ENCODE measurements around the gene PSMG2.
"Not testable (repeated sequence)": the region's sequence is repeated elsewhere in the genome, so short reads cannot be mapped to it uniquely, and the experiment has no call there.

Gene PSMG2

DNA sequence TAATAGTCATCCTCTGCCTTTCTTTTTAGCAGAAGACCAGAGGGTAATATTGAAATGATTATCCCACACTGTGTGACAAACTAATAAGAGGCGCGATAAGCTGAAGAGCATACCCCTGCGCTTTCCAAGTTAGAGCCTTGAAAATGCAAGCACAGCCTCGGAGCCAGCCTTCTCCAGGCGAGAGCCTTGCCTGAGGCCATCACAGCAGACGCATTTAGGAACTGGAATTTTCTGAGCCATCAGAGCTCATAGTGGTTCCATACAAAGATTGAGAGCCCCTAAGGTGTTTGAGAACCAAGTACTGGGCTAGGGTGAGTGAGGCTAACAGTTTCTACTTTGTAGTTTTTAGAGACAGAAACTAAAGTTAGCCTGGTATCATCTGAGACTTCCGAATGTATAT is 19.9 kb downstream of the PSMG2 start:
- DNase-seq (ENCODE audit: low read depth) = no peak

DNA sequence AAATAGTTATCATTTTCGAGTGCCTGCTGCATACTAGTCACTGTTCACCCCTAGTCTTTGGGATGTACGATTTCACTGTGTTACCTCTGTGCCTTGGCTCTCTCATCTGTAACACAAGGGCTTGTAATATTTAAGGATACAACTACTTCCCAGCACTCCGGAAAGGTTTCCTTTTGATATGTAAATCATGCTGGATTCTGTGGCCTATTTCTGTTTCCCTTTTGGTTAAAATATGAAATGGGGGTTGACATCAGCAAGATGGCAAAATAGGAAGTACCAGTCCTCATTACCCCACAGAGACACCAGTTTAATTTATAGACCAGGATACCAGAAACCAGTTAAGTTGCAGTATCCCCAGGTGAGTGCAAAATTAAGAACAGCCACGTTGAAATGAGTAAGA is 23.5 kb downstream of the PSMG2 start:
- no peak for DNase-seq (ENCODE audit: low read depth)

DNA sequence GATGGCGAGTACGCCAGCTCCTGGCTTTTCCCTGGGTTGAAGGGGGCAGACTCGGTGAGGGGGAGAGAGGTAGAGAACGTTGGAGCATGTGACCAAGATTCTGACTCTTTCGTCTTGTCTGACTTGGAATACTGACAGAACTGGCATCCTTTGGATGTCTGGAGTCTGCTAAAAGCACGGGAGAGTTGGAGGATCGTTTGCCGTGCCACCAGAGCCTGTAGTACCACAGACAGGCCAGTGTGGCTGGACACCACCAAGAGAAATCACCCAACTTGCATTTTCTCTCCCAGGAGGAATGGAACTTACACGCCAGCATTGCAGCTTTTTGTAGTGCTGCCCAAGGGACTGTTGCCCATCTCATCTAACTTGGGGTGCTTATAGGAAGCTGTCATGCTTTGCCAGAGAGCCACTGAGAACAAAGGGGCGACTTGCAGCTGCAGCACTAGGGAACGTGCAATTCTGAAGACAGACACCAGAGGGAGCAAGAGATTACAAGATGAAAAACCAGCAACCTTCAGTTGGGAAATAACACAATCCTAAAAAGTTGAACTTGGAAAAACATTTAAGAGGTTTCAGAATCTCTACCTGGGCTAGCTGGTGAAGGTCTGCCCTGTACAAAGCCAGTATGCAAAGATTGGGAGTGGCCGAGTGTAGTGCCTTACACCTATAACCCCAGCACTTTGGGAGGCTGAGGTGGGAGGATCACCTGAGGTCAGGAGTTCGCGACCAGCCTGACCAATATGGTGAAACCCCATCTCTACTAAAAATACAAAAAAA is 24.1 kb downstream of the PSMG2 start:
- peak; percentile 52 for DNase-seq (ENCODE audit: low read depth)

DNA sequence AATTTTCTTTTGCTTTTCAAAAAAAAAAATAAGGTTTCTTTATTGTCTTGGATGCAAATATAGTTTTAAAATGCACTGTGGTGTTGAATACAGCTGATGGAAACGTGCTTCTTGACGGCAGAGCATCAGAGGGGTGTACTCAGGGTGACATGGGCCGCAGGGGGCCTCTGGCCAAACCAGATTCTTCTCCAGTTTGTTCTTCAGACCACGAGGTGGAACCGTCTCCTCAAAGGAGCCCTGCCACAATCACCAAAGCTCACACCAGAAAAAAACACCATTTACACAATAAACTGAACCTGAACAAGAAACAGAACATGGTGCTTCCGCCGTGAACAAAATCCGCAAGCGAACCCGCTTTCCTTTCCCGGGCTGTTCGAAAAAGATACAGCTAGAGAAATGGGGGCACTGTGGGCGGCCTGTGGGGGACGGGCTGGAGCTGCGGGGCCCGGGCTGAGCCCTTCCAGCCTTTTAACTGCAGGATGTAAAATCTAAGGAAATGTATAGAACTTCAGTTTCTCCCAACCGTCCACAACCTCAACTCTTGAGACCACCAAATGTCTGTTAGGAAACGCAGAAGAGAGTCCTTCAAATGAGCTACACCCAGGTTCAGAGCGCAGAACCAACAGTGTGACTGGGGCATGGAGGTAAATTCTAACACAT is 34.5 kb downstream of the PSMG2 start:
- no peak for DNase-seq (ENCODE audit: low read depth)

DNA sequence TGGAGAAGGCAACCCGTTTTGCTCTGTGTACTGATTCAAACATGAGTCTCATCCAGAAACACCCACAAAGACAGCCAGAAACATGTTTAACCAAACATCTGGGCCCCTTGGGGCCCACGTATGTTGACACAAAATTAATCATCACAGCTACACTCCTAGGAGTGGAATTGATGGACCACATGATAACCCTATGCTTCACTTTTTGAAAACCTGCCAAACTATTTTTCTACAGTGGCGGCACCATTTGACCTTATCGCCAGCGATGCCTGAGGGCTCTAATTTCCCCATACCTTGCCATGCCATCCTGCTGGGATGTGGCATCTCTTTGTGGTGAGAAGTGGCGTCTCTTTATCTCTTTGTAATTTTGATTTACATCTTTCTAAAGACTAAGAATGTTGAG is 38.5 kb downstream of the PSMG2 start:
- DNase-seq (ENCODE audit: low read depth) = peak; percentile 42

DNA sequence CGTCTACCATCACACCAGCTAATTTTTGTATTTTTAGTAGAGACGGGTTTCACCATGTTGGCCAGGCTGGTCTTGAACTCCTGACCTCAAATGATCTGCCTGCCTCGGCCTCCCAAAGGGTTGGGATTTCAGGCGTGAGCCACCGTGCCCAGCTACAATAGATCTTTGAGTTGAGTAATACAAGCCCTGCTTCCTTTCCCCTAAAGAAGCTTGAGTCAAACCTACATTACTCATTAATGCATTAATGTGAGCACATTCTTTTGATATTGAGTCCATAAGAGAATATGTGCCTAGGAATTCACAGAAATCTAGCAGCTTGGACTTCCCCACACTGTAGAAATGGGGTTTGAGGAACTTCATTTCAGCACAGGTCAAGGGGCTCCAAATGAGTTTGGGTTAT is 39.6 kb downstream of the PSMG2 start:
- DNase-seq (ENCODE audit: low read depth) = peak; percentile 64

DNA sequence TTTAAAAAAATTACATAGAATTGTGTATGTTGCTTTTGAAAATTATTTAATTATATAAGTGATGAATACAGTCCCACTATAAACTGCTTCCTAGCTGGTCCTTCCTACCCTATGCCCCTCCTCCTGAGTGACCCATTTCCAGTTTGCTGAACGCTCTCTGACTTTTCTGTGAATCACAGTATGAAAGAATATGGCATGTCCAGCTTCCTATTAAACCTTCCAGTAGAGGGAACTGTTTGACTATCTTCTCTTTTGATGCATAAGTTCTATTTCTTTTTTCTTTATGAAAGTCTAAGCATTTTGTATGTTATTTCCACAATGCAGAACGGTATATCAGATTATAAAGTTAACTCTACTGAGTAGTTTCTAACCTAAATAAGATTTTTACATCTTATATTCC is 41.3 kb downstream of the PSMG2 start:
- DNase-seq (ENCODE audit: low read depth) = peak; percentile 44

DNA sequence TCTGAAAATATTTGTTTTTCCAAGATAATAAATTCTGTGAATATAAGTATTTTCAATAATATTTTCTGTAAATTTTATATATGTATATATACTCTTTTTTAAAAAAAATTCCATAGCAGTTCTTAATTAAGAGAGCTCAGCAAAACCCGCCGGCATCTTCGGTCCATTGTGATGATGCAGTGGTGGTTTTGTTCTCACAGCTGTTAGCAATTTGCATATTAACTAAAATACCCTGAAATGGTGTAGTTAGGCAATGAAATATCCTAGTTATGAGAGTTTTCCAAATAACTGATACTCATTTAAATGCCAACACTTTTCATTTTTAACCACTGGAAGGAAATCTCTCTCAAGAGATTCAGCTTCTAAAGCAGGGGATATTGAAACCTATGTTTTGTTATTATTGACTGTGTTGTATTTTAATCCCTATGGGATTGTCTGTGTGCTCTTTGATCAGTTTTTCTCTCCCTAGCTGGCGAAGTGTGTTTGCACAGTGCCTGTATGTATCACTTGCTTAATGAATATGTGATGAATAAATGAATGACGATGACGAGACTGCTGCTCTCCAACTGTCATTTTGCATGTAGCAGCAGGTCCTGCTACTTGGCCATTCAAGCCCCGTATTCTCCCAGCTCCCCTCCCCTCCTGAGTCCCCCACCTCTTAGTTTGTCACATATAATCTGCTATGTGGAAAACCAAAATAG is 42.4 kb downstream of the PSMG2 start:
- no peak for DNase-seq (ENCODE audit: low read depth)

DNA sequence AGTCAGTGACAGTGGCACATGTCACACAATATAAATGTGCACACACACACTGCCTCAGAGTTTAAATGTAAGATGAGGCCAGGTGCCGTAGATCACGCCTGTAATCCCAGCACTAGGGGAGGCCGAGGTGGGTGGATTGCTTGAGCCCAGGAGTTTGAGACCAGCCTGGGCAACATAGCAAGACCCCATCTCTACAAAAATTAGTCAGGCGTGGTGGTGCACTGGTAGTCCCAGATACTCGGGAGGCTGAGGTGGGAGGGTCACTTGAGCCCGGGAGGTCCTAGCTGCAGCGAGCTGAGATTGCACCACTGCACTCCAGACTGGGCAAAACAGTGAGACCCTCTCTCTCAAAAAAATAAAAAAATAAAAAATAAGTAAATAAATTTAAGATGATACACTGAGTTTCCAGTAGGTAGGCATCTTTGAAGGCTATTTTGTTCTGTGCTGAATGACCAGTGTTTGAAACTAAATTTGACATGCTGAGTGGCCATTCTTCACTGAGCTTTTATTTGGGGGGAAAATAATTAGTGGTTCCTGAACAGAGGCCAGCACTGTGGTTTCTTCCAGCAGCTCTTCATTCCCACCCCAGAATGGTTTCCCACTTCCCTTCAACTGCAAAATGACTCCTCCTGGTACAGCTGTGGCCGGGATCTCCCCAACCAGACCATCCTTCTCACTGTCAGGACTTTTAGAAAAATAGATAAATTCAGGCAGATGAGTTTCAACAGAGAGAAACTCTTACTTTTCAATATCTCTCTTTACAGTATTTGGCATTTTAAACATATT is 44.9 kb downstream of the PSMG2 start:
- no peak for DNase-seq (ENCODE audit: low read depth)

DNA sequence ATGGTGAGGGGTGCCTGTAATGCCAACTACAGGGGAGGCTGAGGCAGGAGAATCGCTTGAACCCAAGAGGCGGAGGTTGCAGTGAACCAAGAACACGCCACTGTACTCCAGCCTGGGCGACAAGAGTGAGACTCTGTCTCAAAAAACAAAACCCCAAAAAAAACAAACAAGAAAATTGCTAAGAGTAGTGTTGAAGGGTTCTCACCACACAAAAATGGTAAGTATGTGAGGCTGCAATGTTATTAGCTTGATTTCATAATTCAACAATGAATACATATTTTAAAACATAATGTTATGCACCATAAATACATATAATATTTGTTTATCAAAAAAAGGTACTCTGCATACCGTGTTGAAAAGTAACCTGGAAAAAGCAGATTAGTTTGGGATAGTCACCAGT is 45.8 kb downstream of the PSMG2 start:
- no peak for DNase-seq (ENCODE audit: low read depth)

DNA sequence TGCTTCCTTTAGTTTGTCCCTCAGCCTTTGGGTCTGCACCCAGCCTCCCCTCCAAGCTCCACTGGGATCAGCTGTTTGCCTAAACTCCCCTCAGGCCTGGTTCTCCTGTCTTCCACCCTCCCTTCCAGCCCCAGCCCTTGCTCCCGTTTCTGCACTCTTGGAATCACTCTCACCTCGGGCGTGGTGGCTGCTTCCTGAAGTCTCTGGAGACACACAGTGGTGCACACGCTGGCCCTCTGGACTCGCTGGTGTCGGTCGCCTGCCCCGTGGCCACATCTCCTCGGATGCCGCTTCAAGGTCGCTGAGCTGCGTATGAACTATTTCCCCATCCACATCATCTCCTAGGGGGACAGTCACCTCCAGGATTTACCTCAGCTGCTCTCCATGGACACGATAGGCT is 46.3 kb downstream of the PSMG2 start:
- no peak for DNase-seq (ENCODE audit: low read depth)

DNA sequence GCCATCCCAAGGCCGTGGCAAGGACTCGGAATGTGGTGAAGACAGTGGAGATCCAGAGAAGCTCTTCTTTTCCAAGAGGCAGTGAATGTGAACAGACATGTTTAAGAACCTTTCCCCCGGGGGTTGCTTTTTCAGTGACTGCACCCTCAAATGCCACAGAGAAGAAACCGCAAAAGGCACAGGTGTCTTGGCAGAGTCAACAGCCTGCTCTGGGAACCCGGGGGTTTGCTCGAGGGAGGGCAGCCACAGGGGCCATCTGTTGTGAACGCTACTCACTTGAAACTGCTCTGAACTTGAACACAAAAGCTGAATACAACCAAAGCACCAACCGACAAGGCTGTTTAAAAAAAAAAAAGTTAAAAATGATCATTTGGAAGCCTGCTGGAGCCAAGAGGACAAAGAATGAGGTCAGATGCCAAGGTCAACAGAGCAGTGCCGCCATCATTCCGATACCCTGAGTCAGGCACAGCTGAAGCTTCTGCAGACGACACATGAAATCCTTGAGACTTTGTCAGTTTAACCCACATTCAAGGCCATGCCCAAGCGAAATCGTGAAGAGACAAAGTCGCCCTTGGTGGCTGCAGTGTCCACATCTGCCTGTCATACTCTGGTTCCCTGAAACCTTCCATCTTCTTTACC is 47.4 kb downstream of the PSMG2 start:
- DNase-seq (ENCODE audit: low read depth) = no peak

DNA sequence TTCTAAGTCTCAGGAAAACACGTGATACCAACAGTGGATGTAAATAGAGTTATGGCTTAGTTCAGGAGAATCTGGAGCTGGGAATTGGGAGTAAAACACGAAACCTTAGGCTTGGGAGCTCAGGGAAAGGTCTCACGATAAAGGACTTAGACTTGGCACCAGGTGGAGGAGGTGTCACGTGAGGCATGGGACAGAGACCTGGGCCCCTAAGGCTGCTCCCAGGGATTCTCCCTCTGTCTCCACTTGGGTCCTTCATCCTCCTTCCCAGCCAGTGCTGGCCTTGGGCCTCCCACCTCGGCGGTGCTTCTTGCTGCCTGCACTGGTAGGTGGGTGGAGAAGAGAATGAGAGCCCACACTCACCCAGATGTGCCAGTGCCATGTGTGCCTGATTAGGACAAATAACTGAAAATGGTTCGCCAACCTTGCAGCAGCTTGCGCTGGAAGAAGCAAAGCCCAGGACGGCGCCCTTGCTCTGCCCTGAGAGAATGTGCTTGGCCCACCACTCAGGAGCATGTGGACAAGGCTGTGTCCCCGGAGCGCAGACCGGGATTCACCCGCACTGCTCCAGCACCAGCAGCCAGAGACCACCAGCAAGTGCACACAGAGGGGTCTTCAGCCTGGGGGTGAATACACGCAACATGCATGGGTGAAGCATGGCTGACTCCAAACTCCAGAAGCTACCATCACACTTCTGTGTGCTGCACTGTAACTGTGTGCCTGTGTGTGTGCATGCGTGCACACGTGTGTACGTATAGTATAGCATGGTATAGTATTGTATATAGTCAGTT is 48.1 kb downstream of the PSMG2 start:
- DNase-seq (ENCODE audit: low read depth) = no peak

DNA sequence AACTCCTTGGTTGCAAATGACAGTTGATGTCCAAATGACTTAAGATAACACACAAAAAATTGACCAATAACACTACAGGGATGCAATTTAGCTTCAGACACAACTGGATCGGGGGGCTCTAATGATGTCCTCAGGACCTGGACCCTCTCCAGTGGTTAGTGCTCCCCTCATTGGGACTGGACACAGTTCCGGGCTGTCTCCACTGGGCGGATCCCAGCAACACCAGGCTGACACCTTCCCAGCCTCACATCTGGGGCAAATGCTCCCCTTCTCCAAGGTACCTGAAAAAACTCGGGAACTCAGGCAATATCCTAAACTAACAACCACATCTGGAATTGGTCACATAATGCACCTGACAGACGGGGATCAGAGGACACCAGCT is 48.7 kb downstream of the PSMG2 start:
- no peak for DNase-seq (ENCODE audit: low read depth)

DNA sequence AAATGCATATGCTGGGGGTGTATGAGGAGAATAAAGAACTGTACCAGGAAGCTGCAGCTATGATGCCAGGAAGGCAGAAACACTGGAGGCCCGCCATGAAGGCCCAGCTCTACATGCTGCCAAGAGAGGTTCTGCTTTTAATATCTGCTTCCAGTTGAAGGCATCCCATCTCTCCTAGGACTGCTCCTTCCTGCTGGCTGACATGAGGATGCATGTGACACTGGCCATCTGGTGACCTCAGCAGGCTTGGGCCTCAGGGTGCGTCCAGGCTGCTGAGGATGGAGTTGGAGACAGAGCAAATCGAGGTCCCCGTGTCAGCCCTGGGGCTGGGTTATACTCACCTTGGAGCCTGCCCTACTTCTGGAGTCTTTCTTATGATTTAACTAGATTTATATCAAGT is 49.0 kb downstream of the PSMG2 start:
- no peak for DNase-seq (ENCODE audit: low read depth)

DNA sequence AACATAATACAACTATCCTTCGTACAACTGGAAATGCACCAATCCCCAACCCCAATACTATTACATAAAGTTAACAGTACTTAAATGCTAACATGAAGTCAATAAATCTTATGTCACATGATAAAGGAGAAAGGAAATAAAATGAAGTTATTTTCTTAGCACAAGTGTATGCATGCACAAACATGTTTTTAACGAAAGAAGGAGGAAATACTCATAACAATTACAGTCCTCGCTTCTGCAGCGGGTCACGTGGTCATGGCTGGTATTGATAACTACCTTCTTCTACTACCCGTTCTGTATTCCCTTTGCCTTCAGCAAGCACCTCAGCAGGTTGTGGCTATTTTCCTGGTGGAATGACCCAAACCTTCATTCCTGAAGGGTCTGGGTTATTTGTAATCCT is 51.7 kb downstream of the PSMG2 start:
- no peak for DNase-seq (ENCODE audit: low read depth)

DNA sequence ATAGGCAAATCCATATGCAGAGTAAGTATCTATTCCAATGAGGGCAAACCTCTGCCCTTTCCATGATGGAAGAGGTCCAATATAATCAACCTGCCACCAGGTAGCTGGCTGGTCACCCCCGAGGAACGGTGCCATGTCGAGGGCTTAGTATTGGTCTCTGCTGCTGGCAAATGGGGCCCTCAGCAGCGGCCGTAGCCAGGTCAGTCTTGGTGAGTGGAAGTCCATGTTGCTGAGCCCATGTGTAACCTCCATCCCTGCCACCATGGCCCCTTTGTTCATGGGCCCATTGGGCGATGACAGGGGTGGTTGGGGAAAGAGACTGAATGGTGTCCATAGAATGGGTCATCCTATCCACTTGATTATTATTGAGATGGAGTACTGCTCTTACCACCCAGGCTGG is 52.8 kb downstream of the PSMG2 start:
- not testable (repeated sequence) for DNase-seq (ENCODE audit: low read depth)

DNA sequence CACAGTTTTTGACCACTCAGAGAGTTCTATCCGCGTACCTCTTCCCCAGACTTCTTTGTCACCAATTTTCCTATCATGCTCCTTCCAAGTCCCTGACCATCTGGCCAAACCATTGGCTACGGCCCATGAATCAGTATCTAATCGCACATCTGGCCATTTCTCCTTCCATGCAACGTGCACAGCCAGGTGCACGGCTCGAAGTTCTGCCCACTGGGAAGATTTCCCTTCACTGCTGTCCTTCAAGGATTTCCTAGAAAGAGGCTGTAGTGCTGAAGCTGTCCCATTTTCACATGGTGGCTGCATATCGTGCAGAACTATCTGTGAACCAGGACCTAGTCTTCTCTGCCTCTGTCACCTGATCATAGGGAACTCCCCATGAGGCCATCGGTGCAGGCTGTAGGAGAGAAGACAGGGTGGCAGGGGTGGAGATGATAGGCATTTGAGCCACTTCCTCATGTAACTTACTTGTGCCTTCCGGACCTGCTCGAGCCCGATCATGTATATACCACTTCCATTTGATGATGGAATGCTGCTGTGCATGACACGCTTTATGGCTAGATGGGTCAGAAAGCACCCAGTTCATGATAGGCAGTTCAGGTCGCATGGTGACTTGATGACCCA is 53.9 kb downstream of the PSMG2 start:
- not testable (repeated sequence) for DNase-seq (ENCODE audit: low read depth)

DNA sequence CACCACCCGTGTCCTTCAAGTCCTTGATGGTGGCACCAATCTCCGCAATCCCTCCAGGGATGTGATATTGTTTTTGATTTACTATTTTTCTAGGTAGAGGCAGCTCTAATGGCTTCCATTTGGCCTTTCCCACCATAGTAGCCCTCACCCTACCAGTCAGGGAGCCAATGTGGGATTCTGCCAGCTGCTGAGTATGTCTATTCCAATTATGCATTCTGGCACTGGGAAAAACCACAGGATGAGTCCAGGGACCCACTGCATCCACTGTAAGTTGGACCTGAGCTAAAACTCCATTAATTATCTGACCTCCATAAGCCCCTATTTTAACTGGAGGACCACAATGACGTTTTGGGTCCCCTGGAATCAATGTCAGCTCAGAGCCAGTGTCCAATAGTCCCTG is 55.7 kb downstream of the PSMG2 start:
- DNase-seq (ENCODE audit: low read depth) = not testable (repeated sequence)

DNA sequence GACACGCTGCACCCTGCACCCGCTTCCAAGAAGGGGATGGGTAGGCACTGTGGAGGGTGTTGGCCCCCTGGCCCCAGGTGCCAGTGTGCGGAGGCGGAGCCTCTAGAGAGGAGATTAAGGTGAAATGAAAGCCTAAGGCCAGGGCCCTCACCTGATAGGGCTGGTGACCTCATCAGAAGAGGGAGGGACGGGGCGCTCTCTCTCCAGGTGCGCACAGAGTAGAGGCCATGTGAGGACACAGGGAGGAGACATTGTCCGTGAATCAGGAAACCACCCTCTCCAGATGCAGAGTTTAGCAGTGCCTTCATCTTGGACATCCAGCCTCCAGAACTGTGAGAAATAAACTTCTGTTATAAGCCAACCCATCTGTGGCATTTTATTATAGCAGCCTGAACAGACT is 62.3 kb downstream of the PSMG2 start:
- no peak for DNase-seq (ENCODE audit: low read depth)

DNA sequence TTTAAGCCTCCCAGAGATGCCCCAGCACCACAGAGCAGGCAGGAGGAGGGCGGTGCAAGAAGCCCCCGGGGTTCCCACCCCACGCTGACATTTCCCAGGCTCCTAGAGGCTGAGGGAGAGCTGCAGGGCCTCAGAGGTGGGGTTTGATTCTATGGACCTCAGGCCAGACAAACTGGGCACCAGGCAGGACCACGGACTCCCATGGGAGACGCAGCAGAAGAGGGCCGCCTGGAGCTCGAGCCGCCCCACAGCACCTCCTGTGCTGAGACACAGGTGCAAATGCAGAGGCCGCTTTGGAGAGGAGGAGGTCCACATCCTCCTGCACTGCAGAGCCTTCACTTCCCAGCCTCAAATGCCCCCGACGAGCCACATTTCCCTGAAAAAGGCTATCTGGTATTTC is 62.7 kb downstream of the PSMG2 start:
- no peak for DNase-seq (ENCODE audit: low read depth)

Data from non-pigmented ciliary epithelial cell (primary cell).